ENCODE data around the gene SNX21.
"Not testable (repeated sequence)": the region's sequence is repeated elsewhere in the genome, so short reads cannot be mapped to it uniquely, and the experiment has no call there.

SNX21 gene

DNA sequence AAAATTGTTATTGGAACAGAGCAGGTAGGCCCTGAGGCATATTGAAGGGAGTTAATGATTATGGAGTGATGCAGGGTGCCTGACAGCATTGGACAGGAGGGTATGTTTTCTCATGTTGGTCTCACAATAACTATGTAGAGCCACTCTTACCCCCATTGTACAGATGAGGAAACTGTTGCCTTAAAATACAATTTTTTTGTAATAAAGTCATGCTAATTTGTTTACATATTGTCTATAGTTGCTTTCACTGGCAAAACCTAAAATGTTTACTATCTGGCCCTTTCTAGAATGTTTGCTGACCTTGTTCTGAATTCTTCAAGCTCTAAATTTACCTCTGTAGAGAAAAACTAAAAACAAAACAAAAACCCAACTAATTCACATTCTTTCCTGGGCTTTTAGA, 17.9 kb downstream of the SNX21 start:
- no peak for DNase-seq

- no peak for DNase-seq
Observed at GRCh38 chr20:45852326-45852725, 18.7 kb downstream of the SNX21 start.

DNA sequence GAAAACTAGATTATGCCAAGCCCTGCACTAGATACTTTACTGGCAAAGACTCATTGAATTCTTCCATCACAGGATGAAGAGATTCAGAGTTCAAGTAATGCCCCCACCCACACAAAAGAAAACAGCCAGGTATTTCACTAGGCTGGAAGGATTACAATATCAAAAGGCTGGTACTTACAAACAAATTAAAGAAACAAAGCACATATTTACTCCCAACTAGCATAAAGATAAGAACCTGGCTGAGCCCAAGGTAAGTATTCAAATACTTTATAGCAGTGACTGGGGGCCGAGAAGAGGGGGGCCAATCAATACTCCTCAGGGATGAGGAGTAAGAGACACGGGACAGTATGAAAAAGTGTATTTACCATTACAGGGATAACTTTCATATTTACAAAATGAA, 19.9 kb downstream of the SNX21 start:
- no peak for DNase-seq

DNA sequence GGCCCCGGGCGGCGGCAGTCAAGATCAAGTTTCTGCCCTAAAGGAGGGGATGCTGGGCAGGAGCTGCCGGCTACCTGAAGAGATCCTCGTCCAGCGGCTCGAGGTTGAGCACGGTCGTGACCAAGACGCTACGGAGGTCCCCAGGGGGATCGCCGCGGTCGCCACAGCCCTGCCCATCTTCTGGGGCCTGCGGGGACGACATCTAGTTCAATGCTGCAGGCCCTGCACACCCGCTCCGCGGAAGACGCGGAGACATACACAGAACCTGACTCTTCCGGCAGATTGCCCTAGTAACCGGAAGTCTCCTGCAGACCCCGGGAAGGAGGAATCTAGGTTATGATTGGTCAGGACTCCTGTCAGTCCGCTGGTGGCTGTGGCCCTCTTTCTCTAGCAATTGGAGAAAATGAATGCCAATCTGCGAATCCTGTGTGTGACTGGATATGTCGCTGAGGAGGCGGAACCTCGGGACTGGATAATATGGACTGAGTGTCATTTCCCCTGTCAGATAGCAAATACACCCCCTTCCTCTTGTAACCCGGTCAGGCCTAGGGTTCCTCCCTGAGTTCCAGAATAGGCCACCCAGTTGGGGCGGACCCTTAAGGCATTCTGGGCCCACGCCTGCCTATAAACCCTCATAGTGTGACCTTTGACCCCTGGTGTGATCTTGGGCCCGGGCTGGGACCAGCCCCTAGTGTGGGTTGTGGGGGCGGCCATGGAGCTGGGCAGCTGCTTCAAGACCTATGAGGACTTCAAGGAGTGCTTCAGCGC, 23.7 kb downstream of the SNX21 start, which contains the start of the genes ACOT8 and ZSWIM3:
ACOT8 (minus strand) TSS at position 279 of the 768 bp plus-strand sequence; CDS start at position 202, 77 bp downstream.
ZSWIM3 (plus strand) TSS at position 501 of the 768 bp plus-strand sequence; CDS start at position 713, 212 bp downstream.
- peak; percentile 96 for DNase-seq

- DNase-seq = no peak
Observed at GRCh38 chr20:45857882-45858216, 24.2 kb downstream of the SNX21 start.

- DNase-seq = no peak
Observed at GRCh38 chr20:45859916-45860315, 26.3 kb downstream of the SNX21 start.

- no peak for DNase-seq
Observed at GRCh38 chr20:45860560-45861220, 27.1 kb downstream of the SNX21 start.

DNA sequence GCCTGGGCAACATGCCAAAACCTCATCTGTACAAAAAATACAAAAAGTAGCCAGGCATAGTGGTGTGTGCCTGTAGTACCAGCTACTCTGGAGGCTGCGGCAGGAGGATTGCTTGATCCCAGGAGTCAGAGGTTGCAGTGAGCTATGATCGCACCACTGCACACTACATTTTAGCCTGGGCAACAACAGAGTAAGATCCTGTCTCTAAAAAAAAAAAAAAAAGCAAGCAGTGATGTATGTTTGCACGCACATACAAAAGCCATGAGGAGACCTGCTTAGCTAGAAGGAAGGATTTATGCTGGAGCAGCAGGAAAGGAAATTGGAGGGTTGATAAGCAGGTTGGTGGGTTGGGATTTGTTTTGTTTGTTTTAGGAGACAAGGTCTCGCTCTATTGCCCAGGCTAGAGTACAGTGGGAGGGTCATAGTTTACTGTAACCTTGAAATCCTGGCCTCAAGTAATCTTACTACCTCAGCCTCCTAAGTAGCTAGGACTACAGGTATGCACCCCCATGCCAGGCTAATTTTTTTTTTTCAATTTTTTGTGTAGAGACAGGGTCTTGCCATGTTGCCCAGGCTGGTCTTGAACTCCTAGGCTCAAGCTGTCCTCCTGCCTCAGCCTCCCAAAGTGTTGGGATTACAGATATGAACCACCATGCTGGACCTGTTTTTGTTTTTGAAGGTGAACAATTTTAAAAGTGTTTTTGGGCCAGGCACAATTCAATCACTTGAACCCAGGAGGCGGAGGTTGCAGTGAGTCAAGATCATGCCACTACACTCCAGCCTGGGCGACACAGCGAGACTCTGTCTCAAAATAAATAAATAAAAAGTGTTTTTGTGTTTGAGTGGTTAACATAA, 27.8 kb downstream of the SNX21 start:
- DNase-seq = no peak

DNA sequence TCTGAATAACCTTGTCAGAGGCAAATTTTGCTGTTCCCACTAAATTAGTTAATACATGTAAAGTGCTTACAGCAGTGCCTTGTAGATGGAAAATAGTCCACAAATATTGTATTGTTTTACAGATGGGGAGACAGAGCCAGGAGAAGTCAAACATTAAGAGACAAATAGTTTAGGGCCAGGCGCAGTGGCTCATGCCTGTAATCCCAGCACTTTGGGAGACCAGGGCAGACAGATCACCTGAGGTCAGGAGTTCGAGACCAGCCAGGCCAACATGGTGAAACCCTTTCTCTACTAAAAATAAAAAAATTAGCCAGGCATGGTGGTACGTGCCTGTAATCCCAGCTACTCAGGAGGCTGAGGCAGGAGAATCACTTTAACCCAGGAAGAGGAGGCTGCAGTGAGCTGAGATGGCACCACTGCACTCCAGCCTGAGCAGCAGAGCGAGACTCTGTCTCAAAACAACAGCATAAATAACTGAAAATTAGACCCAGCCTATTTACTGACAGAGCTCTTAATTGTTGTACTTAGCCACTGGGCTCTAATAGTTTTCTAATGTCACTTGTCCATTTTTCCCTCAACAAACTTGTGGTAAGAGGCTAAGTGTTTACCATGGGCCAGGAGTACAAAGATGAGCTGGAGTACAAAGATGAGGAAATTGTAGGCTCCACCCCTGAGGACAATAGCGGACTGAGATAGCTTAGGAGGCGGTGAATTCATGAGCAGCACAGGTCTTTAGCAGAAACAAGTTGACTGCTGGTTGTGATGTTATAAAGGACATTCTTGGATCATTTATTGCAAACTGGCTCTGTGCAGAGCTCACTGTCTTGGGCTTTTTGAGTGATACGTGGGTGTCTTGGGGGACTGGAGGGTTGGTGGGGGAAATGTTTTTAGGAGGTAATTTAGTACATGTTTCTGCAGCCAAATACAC, 30.2 kb downstream of the SNX21 start:
- no peak for DNase-seq

DNA sequence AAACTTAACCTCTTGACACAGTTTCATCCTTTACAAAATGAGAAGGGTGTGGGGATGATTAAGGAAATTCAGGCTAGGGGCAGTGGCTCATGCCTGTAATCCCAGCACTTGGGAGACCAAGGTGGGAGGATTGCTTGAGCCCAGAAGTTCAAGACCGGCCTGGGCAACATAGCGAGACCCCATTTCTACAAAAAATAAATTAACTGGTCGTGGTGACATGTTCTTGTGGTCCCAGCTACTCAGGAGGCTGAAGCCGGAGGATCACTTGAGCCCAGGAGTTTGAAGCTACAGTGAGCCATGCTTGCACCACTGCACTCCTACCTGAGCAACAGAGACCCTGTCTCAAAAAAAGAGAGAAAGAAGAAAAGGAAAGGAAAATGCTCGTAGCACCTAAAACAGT, 32.9 kb downstream of the SNX21 start:
- no peak for DNase-seq

GRCh38 chr20:45867136-45867818, 33.7 kb downstream of the SNX21 start:
- no peak for DNase-seq

GRCh38 chr20:45867819-45868176, 34.2 kb downstream of the SNX21 start:
- no peak for DNase-seq

DNA sequence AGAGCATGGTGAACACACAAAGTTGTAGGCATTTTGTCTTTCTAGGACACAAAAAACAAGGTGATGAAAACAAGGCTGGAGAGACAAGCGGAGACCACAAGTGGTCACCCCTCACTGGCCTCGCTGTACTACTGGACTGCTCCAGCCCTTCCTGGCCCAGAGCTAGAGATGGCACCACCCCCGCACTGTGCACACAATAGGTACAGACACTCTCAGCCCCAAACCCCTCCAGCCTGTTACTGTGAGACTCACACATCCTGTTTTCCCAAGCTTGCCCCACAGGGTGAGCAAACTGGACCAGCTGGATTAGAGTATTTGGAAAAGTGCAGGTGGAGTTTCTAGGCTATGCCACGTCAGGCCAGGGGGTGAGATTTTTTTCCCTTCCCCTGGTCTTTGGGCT, 39.0 kb downstream of the SNX21 start:
- no peak for DNase-seq

GRCh38 chr20:45873409-45874103, 40.0 kb downstream of the SNX21 start:
- no peak for DNase-seq

- not testable (repeated sequence) for DNase-seq
Observed at GRCh38 chr20:45874104-45874481, 40.5 kb downstream of the SNX21 start.

GRCh38 chr20:45874576-45874975, 41.0 kb downstream of the SNX21 start:
- DNase-seq = no peak

- DNase-seq = no peak
Observed at GRCh38 chr20:45878076-45878761, 44.6 kb downstream of the SNX21 start.

GRCh38 chr20:45880988-45881788, 47.6 kb downstream of the SNX21 start, which contains the start of gene ZSWIM1:
TSS of gene ZSWIM1 (plus strand) at chr20:45881227. CDS start at chr20:45882593, 1,366 bp downstream.
- DNase-seq = peak; percentile 97

- no peak for DNase-seq
Observed at GRCh38 chr20:45882469-45883099, 49.0 kb downstream of the SNX21 start.
